ENCODE data around the gene SSX2IP.

DNA sequence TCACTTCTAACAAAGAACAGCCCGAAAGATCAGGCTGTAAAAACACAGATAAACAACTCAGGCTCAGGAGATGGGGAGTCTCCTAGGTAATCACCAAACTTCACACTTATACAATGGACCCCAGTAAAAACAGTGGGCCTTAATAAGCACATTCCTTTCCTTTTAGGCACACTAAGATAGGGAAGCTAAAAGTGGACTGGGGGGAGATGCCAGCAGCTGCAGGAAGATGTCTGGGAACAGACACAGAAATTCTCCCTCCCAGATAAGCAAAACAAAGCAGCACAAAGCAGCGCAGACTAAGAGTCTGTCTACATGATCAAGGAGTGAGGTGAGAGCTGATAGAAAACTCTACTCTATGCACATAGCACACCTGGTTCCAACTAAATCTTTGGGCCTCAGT, 87.0 kb downstream of the SSX2IP start:
- TF ChIP-seq EZH2phosphoT487 (IDR thresholded peaks at IDR 0.05; ENCODE audit: borderline replicate concordance, low read length), result no peak
- TF ChIP-seq, protein P1, sequence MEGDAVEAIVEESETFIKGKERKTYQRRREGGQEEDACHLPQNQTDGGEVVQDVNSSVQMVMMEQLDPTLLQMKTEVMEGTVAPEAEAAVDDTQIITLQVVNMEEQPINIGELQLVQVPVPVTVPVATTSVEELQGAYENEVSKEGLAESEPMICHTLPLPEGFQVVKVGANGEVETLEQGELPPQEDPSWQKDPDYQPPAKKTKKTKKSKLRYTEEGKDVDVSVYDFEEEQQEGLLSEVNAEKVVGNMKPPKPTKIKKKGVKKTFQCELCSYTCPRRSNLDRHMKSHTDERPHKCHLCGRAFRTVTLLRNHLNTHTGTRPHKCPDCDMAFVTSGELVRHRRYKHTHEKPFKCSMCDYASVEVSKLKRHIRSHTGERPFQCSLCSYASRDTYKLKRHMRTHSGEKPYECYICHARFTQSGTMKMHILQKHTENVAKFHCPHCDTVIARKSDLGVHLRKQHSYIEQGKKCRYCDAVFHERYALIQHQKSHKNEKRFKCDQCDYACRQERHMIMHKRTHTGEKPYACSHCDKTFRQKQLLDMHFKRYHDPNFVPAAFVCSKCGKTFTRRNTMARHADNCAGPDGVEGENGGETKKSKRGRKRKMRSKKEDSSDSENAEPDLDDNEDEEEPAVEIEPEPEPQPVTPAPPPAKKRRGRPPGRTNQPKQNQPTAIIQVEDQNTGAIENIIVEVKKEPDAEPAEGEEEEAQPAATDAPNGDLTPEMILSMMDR (conservative IDR thresholded peaks at IDR 0.05; ENCODE audit: low read depth, low read length), result no peak
